Measurements from ENCODE around the gene BMP6.

Gene BMP6

DNA sequence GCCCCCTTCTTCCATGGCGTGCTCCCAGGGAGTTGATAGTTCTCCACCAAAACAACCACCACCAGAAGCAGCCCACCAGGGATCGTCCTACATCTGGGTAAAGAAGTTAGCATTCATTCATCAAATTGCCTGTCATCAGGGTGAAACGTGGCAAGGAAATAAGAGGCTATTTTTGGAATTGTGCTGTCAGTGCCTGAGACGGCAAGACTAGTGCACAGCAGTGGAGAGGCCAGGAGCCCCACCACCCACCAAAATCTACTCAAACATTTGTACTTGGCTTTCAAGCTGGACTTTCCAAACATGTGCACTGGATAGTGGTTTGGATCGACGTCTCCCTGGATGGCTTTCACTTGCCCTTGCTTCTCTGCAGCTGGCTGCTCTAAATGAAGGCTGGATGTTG, 139.9 kb downstream of the BMP6 start:
- H4K91ac ChIP-seq (ENCODE audit: low read length) = no peak overlapping the region
- H3K36me3 ChIP-seq (ENCODE audit: control insufficient read depth in 1 of 2, insufficient read depth in 2 of 2, low read depth in 1 of 2, low read length in 2 of 2) = peaks cover 0 to 4% of the 10 kb centered on the region in 2 experiments
- no peak overlapping the region for H2BK5ac ChIP-seq (ENCODE audit: low read depth, low read length, poor library complexity, severe bottlenecking)
- no peak overlapping the region for H2AFZ ChIP-seq (ENCODE audit: low read depth, low read length)
- H3K4me1 ChIP-seq (ENCODE audit: control insufficient read depth, insufficient read depth, low read depth, low read length) = peaks cover 1% of the 10 kb centered on the region
- no peak overlapping the region for H3K27ac ChIP-seq (ENCODE audit: low read length, poor library complexity, severe bottlenecking)
- no peaks in the 10 kb centered on the region for H3K9me3 ChIP-seq (ENCODE audit: control insufficient read depth, low read length)
- no peak overlapping the region for H3K4me2 ChIP-seq (ENCODE audit: low read length, poor library complexity, severe bottlenecking)
- H3K9ac ChIP-seq (ENCODE audit: low read length) = no peak overlapping the region
- no peak overlapping the region for H3K18ac ChIP-seq (ENCODE audit: low read depth in 1 of 2, low read length in 2 of 2)
- H2BK15ac ChIP-seq (ENCODE audit: low read depth, poor library complexity, severe bottlenecking) = no peak overlapping the region
- H2BK12ac ChIP-seq (ENCODE audit: low read length in 2 of 2) = no peak overlapping the region
- no peak overlapping the region for H2AK5ac ChIP-seq (ENCODE audit: low read length, severe bottlenecking)
- H2BK120ac ChIP-seq (ENCODE audit: low read depth, low read length) = no peak overlapping the region
- H3K79me1 ChIP-seq (replicated peaks; ENCODE audit: low read length, poor library complexity, severe bottlenecking) = no peaks in the 10 kb centered on the region
- H3K4ac ChIP-seq (ENCODE audit: low read depth in 1 of 2, low read length in 2 of 2) = no peak overlapping the region
- WGBS = 86% methylated on average over 2 of the region's 6 CpGs
- H3K4me3 ChIP-seq (ENCODE audit: insufficient read depth in 1 of 2, low read depth in 1 of 2, low read length in 2 of 2) = no peak overlapping the region
- H4K8ac ChIP-seq (ENCODE audit: low read length) = no peak overlapping the region
- H3K27me3 ChIP-seq (ENCODE audit: control insufficient read depth in 1 of 2, insufficient read depth in 1 of 2, low read length in 2 of 2) = peaks cover 0 to 4% of the 10 kb centered on the region in 2 experiments
- DNase-seq = no peak
- no peak overlapping the region for H3K23ac ChIP-seq (ENCODE audit: low read length in 2 of 2)
- H3K14ac ChIP-seq (ENCODE audit: low read length in 2 of 2) = no peak overlapping the region

DNA sequence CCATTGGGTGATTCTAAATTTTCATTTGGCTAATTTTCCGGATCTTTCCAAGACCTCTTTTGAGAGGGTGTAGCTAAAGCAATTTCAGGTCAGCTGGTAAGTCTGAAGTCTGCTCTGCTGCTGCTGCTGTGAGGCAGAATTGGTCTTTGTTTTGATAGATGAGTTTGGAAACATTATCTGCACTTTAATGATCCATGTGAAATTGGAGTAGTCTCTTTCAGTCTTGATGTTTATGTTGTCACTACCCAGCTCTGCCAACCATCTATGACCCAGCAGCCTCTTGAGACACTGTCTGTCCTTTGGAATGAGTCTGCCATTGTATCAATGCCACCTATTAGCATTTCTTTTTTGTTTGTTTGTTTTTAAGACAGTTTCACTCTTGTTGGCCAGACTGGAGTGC, 140.6 kb downstream of the BMP6 start:
- H2BK12ac ChIP-seq (ENCODE audit: low read length in 2 of 2) = no peak overlapping the region

DNA sequence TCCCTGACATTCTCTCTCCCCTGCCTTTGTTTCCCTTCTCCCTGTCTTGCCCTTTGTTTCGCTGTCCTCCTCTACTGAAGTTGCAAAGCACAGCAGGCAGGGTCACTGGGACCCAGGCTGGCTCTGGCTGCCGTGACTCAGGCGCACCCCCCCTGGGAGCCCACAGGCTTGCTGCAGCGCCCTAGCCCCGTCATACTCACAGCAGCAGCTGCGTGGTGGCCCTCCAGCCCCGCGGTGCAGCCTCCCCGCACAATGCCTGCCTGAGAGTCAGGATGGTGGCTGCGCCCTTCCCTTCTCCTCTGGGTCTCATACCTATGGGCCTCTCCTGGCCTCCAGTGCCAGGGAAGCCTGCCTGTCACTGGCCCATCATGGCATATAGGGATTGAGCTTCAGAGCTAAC, 143.0 kb downstream of the BMP6 start:
- Histone ChIP-seq H3K4me3 (ENCODE audit: insufficient read depth in 1 of 2, low read depth in 1 of 2, low read length in 2 of 2) (no peak overlapping the region), H3K9ac (ENCODE audit: low read length) (no peak overlapping the region), H2BK120ac (ENCODE audit: low read depth, low read length) (no peak overlapping the region), H3K9me3 (ENCODE audit: control insufficient read depth, low read length) (no peaks in the 10 kb centered on the region), H4K91ac (ENCODE audit: low read length) (no peak overlapping the region), H2AK5ac (ENCODE audit: low read length, severe bottlenecking) (no peak overlapping the region), H3K27me3 (ENCODE audit: control insufficient read depth in 1 of 2, insufficient read depth in 1 of 2, low read length in 2 of 2) (peaks cover 0 to 4% of the 10 kb centered on the region in 2 experiments), H2AFZ (ENCODE audit: low read depth, low read length) (no peak overlapping the region), H3K23ac (ENCODE audit: low read length in 2 of 2) (no peak overlapping the region), H3K36me3 (ENCODE audit: control insufficient read depth in 1 of 2, insufficient read depth in 2 of 2, low read depth in 1 of 2, low read length in 2 of 2) (no peaks in the 10 kb centered on the region), H3K27ac (ENCODE audit: low read length, poor library complexity, severe bottlenecking) (no peak overlapping the region), H3K4me1 (ENCODE audit: control insufficient read depth, insufficient read depth, low read depth, low read length) (peaks cover 1% of the 10 kb centered on the region), H2BK15ac (ENCODE audit: low read depth, poor library complexity, severe bottlenecking) (no peak overlapping the region), H3K4me2 (ENCODE audit: low read length, poor library complexity, severe bottlenecking) (no peak overlapping the region), H3K18ac (ENCODE audit: low read depth in 1 of 2, low read length in 2 of 2) (no peak overlapping the region), H2BK5ac (ENCODE audit: low read depth, low read length, poor library complexity, severe bottlenecking) (no peak overlapping the region), H3K4ac (ENCODE audit: low read depth in 1 of 2, low read length in 2 of 2) (no peak overlapping the region), H3K14ac (ENCODE audit: low read length in 2 of 2) (peak overlapping the region in 1 of 2 experiments; percentile 29), H4K8ac (ENCODE audit: low read length) (no peak overlapping the region), H2BK12ac (ENCODE audit: low read length in 2 of 2) (no peak overlapping the region), H3K79me1 (replicated peaks; ENCODE audit: low read length, poor library complexity, severe bottlenecking) (no peaks in the 10 kb centered on the region)
- no peak for DNase-seq
- 87% methylated on average over 10 of the region's 10 CpGs for WGBS

More for the DNA sequence above, 140.6 kb downstream of the BMP6 start:
- Histone ChIP-seq H3K4ac (ENCODE audit: low read depth in 1 of 2, low read length in 2 of 2) (no peak overlapping the region), H3K27me3 (ENCODE audit: control insufficient read depth in 1 of 2, insufficient read depth in 1 of 2, low read length in 2 of 2) (peaks cover 0 to 4% of the 10 kb centered on the region in 2 experiments), H3K9ac (ENCODE audit: low read length) (no peak overlapping the region), H3K18ac (ENCODE audit: low read depth in 1 of 2, low read length in 2 of 2) (no peak overlapping the region), H2BK120ac (ENCODE audit: low read depth, low read length) (no peak overlapping the region), H4K91ac (ENCODE audit: low read length) (no peak overlapping the region), H3K14ac (ENCODE audit: low read length in 2 of 2) (no peak overlapping the region), H3K79me1 (replicated peaks; ENCODE audit: low read length, poor library complexity, severe bottlenecking) (no peaks in the 10 kb centered on the region), H3K9me3 (ENCODE audit: control insufficient read depth, low read length) (no peaks in the 10 kb centered on the region), H3K4me3 (ENCODE audit: insufficient read depth in 1 of 2, low read depth in 1 of 2, low read length in 2 of 2) (no peak overlapping the region), H3K4me1 (ENCODE audit: control insufficient read depth, insufficient read depth, low read depth, low read length) (peaks cover 1% of the 10 kb centered on the region), H3K36me3 (ENCODE audit: control insufficient read depth in 1 of 2, insufficient read depth in 2 of 2, low read depth in 1 of 2, low read length in 2 of 2) (peaks cover 0 to 4% of the 10 kb centered on the region in 2 experiments), H3K23ac (ENCODE audit: low read length in 2 of 2) (no peak overlapping the region), H3K27ac (ENCODE audit: low read length, poor library complexity, severe bottlenecking) (no peak overlapping the region), H4K8ac (ENCODE audit: low read length) (no peak overlapping the region), H2AFZ (ENCODE audit: low read depth, low read length) (no peak overlapping the region), H2AK5ac (ENCODE audit: low read length, severe bottlenecking) (no peak overlapping the region), H2BK15ac (ENCODE audit: low read depth, poor library complexity, severe bottlenecking) (no peak overlapping the region), H2BK5ac (ENCODE audit: low read depth, low read length, poor library complexity, severe bottlenecking) (no peak overlapping the region), H3K4me2 (ENCODE audit: low read length, poor library complexity, severe bottlenecking) (no peak overlapping the region)
- WGBS = 100% methylated on average over 1 of the region's 1 CpG
- no peak for DNase-seq

DNA sequence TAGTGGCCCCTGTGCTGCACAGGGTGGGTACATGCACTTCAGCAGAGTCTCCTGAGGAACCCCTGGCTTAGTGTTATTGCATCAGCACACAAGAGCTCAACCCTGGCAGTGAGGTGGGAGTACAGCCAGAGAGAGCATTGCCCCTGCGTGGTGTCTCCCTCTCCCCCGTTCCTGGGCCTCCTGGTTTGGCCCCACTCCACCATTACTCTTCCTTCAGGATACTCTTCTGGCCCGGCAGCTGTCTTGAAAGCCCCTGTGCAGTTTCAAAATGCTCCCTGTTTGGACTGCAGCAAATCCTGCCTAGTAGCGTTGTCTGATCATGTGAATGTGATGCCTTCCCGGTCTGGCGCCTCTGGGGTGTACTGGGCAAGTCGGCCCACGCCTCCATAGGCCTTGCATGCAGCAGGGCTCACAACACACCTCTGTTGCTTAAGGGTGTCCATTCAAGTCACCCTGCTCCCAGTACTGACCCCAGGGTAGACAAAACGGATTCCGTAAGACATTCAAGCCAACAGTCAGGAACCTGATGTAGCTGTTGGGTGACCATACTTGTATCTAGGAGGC, 152.6 kb downstream of the BMP6 start:
- Histone ChIP-seq H2BK120ac (ENCODE audit: low read depth, low read length) (no peak overlapping the region), H3K4me1 (ENCODE audit: control insufficient read depth, insufficient read depth, low read depth, low read length) (peaks cover 16% of the 10 kb centered on the region), H4K91ac (ENCODE audit: low read length) (no peak overlapping the region), H4K8ac (ENCODE audit: low read length) (no peak overlapping the region), H3K23ac (ENCODE audit: low read length in 2 of 2) (no peak overlapping the region), H3K4ac (ENCODE audit: low read depth in 1 of 2, low read length in 2 of 2) (no peak overlapping the region), H3K4me3 (ENCODE audit: insufficient read depth in 1 of 2, low read depth in 1 of 2, low read length in 2 of 2) (no peak overlapping the region), H3K79me1 (replicated peaks; ENCODE audit: low read length, poor library complexity, severe bottlenecking) (no peaks in the 10 kb centered on the region), H3K14ac (ENCODE audit: low read length in 2 of 2) (no peak overlapping the region), H3K4me2 (ENCODE audit: low read length, poor library complexity, severe bottlenecking) (no peak overlapping the region), H3K27me3 (ENCODE audit: control insufficient read depth in 1 of 2, insufficient read depth in 1 of 2, low read length in 2 of 2) (no peaks in the 10 kb centered on the region), H2BK12ac (ENCODE audit: low read length in 2 of 2) (no peak overlapping the region), H2AK5ac (ENCODE audit: low read length, severe bottlenecking) (no peak overlapping the region), H3K27ac (ENCODE audit: low read length, poor library complexity, severe bottlenecking) (no peak overlapping the region), H3K36me3 (ENCODE audit: control insufficient read depth in 1 of 2, insufficient read depth in 2 of 2, low read depth in 1 of 2, low read length in 2 of 2) (peaks cover 24 to 52% of the 10 kb centered on the region in 2 experiments), H3K9ac (ENCODE audit: low read length) (no peak overlapping the region), H3K9me3 (ENCODE audit: control insufficient read depth, low read length) (no peaks in the 10 kb centered on the region), H2AFZ (ENCODE audit: low read depth, low read length) (no peak overlapping the region), H2BK15ac (ENCODE audit: low read depth, poor library complexity, severe bottlenecking) (no peak overlapping the region), H3K18ac (ENCODE audit: low read depth in 1 of 2, low read length in 2 of 2) (no peak overlapping the region), H2BK5ac (ENCODE audit: low read depth, low read length, poor library complexity, severe bottlenecking) (no peak overlapping the region)
- 95% methylated on average over 10 of the region's 10 CpGs for WGBS
- DNase-seq = no peak
